ENCODE results near the gene VASN.
A peak's percentile ranks its signal among the peaks of the same experiment; 100 is the strongest.

Gene VASN

GRCh38 chr16:4354512-4355409, 16.9 kb upstream of the VASN start:
- no peak for DNase-seq

GRCh38 chr16:4356820-4357219, 14.8 kb upstream of the VASN start:
- DNase-seq = no peak

GRCh38 chr16:4358236-4358635, 13.4 kb upstream of the VASN start:
- DNase-seq = no peak

- DNase-seq = peak; percentile 57 to 68
These were observed 12.7 kb upstream of the VASN start for GRCh38 chr16:4358831-4359561.

- DNase-seq = no peak
These were observed 11.7 kb upstream of the VASN start for GRCh38 chr16:4359914-4360313.

- DNase-seq = no peak
These were observed 11.1 kb upstream of the VASN start for GRCh38 chr16:4360538-4361021.

GRCh38 chr16:4361033-4361943, 10.4 kb upstream of the VASN start:
- no peak for DNase-seq

GRCh38 chr16:4361944-4362311, 9.7 kb upstream of the VASN start:
- no peak for DNase-seq

- no peak for DNase-seq
These were observed 9.0 kb upstream of the VASN start for GRCh38 chr16:4362476-4363135.

- DNase-seq = peak in 1 of 2 donors; percentile 37
These were observed 7.2 kb upstream of the VASN start for GRCh38 chr16:4364196-4365013.

- DNase-seq = peak in 1 of 2 donors; percentile 60
These were observed 6.6 kb upstream of the VASN start for GRCh38 chr16:4365014-4365406.

- DNase-seq = no peak
These were observed 6.0 kb upstream of the VASN start for GRCh38 chr16:4365615-4366014.

GRCh38 chr16:4366016-4366415, 5.6 kb upstream of the VASN start:
- no peak for DNase-seq

GRCh38 chr16:4367393-4367856, 4.2 kb upstream of the VASN start:
- no peak for DNase-seq

- DNase-seq = no peak
These were observed 2.5 kb upstream of the VASN start for GRCh38 chr16:4369007-4369733.

- DNase-seq = no peak
These were observed 1.5 kb upstream of the VASN start for GRCh38 chr16:4370151-4370550.

- DNase-seq = no peak
These were observed 885 bp upstream of the VASN start for GRCh38 chr16:4370570-4371356.

GRCh38 chr16:4372001-4372577, 441 bp downstream of the VASN start:
- DNase-seq = no peak

GRCh38 chr16:4372578-4373355, 1.1 kb downstream of the VASN start:
- DNase-seq = no peak
